RWPE2 (cell line): ENCODE measurements around the gene LMOD3.

Experiments used
- ATAC-seq: fragments of 200-7000 bp; cut with Tn5 transposase; 3 replicates; pipeline ENCODE4 v1.9.1; 2021; ENCODE audit warnings: low read depth
- DNase-seq: peaks from one replicate; pipeline ENCODE4 v3.0.0-alpha.2; 2020; ENCODE audit warnings: low spot score
- H3K27ac ChIP-seq: fragments of 450-650 bp; 2 replicates; pipeline ENCODE4 v1.5.1; 2017; ENCODE audit warnings: mild to moderate bottlenecking; ENCODE audit not compliant: poor library complexity, severe bottlenecking
- H3K27me3 ChIP-seq: fragments of 250-450 bp; sonication (Bioruptor Pico); 2 replicates; pipeline ENCODE4 v1.5.1; 2021; ENCODE audit warnings: mild to moderate bottlenecking, moderate library complexity; ENCODE audit not compliant: insufficient read depth, poor library complexity, severe bottlenecking
- H3K36me3 ChIP-seq: fragments of 250-450 bp; sonication (Bioruptor Pico); 2 replicates; pipeline ENCODE4 v1.5.1; 2020; ENCODE audit warnings: low read depth, mild to moderate bottlenecking, moderate library complexity
- H3K4me1 ChIP-seq: fragments of 250-450 bp; sonication (Bioruptor Pico); 2 replicates; pipeline ENCODE4 v1.5.1; 2021; ENCODE audit warnings: mild to moderate bottlenecking, moderate library complexity; ENCODE audit not compliant: insufficient read depth, poor library complexity, severe bottlenecking
- H3K4me3 ChIP-seq: fragments of 250-450 bp; sonication (Bioruptor Pico); 2 replicates; pipeline ENCODE4 v1.5.1; 2021; ENCODE audit warnings: mild to moderate bottlenecking, moderate library complexity; ENCODE audit not compliant: severe bottlenecking
- H3K9me3 ChIP-seq: fragments of 250-450 bp; sonication (Bioruptor Pico); 2 replicates; pipeline ENCODE4 v1.5.1; 2021; ENCODE audit warnings: mild to moderate bottlenecking, moderate library complexity; ENCODE audit not compliant: severe bottlenecking
- CTCF ChIP-seq: fragments of 450-650 bp; IDR thresholded peaks from one replicate; pipeline ENCODE4 v1.5.1; 2017; ENCODE audit warnings: mild to moderate bottlenecking, moderate library complexity; ENCODE audit not compliant: poor library complexity, severe bottlenecking

The LMOD3 gene

GRCh38 chr3:69145688-69146087 is 23.3 kb upstream of the LMOD3 start:
- Histone ChIP-seq H3K9me3 (no peaks in the 10 kb centered on the region), H3K27me3 (no peaks in the 10 kb centered on the region), H3K4me3 (no peak overlapping the region), H3K36me3 (no peaks in the 10 kb centered on the region), H3K4me1 (peaks cover 8% of the 10 kb centered on the region), H3K27ac (no peak overlapping the region)
- no peak for TF ChIP-seq CTCF
- DNase-seq (no peak), ATAC-seq (no peak)

- Histone ChIP-seq H3K27ac (no peak overlapping the region), H3K27me3 (no peaks in the 10 kb centered on the region), H3K4me1 (peaks cover 8% of the 10 kb centered on the region), H3K36me3 (no peaks in the 10 kb centered on the region), H3K9me3 (no peaks in the 10 kb centered on the region), H3K4me3 (no peak overlapping the region)
- no peak for TF ChIP-seq CTCF
- ATAC-seq (no peak), DNase-seq (no peak)
Observed at GRCh38 chr3:69144631-69145245, 22.3 kb upstream of the LMOD3 start.

- no peak overlapping the region for H3K4me3 ChIP-seq
- no peaks in the 10 kb centered on the region for H3K27me3 ChIP-seq
- DNase-seq, result no peak
Observed at GRCh38 chr3:69143612-69144011, 21.2 kb upstream of the LMOD3 start.

GRCh38 chr3:69142797-69143454 is 20.5 kb upstream of the LMOD3 start:
- H3K4me1 ChIP-seq, result peaks cover 8% of the 10 kb centered on the region
- no peak overlapping the region for H3K4me3 ChIP-seq
- no peak for ATAC-seq
- H3K36me3 ChIP-seq, result no peaks in the 10 kb centered on the region
- no peak overlapping the region for H3K27ac ChIP-seq
- DNase-seq, result no peak
- no peak for TF ChIP-seq CTCF
- no peaks in the 10 kb centered on the region for H3K9me3 ChIP-seq
- no peaks in the 10 kb centered on the region for H3K27me3 ChIP-seq

More at GRCh38 chr3:69143612-69144011, 21.2 kb upstream of the LMOD3 start:
- Histone ChIP-seq H3K27ac (no peak overlapping the region), H3K36me3 (no peaks in the 10 kb centered on the region), H3K4me1 (peaks cover 8% of the 10 kb centered on the region), H3K9me3 (no peaks in the 10 kb centered on the region)
- peak; percentile 88 for ATAC-seq
- no peak for TF ChIP-seq CTCF

- Histone ChIP-seq H3K27ac (no peak overlapping the region), H3K4me3 (no peak overlapping the region), H3K9me3 (no peaks in the 10 kb centered on the region), H3K27me3 (no peaks in the 10 kb centered on the region), H3K4me1 (peaks cover 8% of the 10 kb centered on the region), H3K36me3 (no peaks in the 10 kb centered on the region)
- no peak for ATAC-seq
- no peak for TF ChIP-seq CTCF
- DNase-seq, result no peak
Observed at GRCh38 chr3:69142090-69142489, 19.7 kb upstream of the LMOD3 start.
